GM04504 (cell line): ENCODE measurements around the gene MLEC.
A peak's percentile ranks its signal among the peaks of the same experiment; 100 is the strongest.

Experiments
- DNase-seq: peaks from one replicate; pipeline ENCODE4 v3.0.0-alpha.2; 2012; ENCODE audit warnings: low read depth

The MLEC gene, protein sequence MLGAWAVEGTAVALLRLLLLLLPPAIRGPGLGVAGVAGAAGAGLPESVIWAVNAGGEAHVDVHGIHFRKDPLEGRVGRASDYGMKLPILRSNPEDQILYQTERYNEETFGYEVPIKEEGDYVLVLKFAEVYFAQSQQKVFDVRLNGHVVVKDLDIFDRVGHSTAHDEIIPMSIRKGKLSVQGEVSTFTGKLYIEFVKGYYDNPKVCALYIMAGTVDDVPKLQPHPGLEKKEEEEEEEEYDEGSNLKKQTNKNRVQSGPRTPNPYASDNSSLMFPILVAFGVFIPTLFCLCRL

DNA sequence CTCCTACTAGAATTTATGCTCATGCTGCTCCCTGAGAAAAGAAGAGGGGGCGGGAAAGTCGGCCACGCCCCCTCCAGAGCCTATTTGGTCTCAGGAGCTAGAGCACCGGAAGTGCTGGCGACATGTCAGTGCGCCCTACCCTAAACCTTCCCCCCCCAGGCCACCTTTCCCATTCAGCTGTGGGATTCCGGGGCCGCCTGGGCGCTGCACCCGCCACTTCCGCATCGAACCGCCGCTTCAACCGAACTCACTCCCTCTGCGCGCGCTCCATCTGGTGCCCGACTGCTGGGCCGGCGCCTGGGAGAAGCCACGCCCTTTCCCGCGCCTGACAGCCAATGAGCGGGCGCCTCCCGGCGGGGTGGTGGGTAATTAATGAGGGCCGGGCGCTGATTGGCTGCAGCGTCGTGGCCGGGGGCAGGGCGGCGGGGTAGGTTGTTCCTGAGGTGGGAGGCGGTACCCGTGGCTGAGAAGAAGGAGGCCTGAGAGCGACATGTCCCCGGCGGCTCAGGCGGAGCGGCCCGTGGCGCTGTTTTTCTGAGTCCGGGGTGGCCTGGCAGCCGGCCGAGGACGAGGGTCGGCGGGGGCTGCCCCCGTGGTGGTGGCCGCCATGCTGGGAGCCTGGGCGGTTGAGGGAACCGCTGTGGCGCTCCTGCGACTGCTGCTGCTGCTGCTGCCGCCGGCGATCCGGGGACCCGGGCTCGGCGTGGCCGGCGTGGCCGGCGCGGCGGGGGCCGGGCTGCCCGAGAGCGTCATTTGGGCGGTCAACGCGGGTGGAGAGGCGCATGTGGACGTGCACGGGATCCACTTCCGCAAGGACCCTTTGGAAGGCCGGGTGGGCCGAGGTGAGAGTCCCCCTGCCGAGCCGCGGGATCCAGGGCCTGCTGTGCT lies at the start of gene MLEC:
Gene MLEC, plus strand, starts transcription at position 460 of the 888 bp plus-strand sequence. Its CDS starts 148 bp downstream, at position 608.
- peak; percentile 93 for DNase-seq

DNA sequence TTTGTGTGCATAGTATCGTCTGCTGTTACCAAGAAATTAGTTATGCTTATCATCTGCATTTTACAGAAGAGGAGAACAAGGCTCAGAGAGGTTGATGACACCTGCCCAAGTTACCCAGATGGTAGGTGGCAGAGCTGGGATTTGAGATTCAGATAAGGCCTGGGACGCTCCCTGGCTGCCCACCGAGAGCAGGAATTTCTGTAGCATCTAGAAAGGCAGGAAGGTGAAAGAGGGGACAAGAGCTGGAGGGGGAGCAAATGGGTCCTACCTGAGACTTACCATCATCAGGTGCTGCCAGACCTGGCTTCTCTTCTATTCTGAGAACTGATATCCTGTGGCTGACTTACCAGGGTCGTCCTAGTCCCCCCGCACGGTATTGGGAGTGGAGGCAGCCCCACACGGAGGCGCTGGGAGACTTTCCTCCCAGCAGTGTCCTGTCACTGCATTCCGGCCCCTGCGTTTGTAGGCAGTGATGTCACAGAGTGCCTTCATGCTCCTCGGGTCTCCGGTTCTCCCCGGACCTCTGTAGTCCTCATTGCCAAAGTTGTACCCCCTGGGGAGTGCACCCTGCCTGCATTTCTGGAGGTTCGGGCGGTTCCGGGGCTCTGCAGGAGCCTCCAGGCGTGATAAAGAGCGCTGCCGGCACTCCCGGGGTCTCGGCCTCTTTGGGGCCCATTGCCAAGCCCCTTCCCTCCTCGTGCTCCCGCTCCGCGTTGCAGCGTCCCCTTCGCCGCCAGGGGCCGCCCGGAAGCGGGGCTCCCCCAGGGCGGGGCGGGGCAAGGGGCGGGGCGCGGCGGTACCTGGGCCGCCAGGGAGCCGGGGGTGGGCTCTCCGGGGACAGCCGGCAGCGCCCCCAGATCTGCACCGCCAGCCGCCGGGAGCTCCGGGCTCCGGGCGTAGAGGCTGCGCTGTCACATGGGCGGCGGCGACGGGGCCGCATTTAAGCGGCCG lies 46.9 kb upstream of the MLEC start, which contains the start of gene CABP1:
Gene CABP1, plus strand, starts transcription at position 856 of the 951 bp plus-strand sequence. Its CDS starts 60 bp downstream, at position 916.
- DNase-seq: no peak

- peak; percentile 14 for DNase-seq
These were observed 45.8 kb upstream of the MLEC start for GRCh38 chr12:120640861-120641833.

GRCh38 chr12:120642121-120642520 lies 44.8 kb upstream of the MLEC start:
- no peak for DNase-seq

DNA sequence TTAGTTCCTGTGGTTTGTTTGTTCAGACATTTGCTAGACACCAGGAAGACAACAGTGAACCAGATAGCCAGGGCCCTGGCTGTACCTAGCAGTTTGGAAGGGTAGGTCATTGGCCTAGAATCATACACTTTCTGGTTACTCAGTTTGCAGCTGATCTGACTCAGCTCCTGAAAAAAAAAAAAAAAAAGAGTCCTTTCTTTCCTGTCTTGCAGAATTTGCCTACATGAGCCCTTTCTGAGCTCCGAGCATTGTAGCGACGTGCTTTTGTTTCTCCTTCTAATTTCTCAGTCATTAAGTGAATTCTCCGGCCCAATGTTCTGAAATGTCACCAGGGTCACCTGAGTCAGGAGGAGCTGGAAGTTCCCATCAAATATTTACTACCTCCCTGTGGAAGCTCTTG lies 44.1 kb upstream of the MLEC start:
- no peak for DNase-seq

DNA sequence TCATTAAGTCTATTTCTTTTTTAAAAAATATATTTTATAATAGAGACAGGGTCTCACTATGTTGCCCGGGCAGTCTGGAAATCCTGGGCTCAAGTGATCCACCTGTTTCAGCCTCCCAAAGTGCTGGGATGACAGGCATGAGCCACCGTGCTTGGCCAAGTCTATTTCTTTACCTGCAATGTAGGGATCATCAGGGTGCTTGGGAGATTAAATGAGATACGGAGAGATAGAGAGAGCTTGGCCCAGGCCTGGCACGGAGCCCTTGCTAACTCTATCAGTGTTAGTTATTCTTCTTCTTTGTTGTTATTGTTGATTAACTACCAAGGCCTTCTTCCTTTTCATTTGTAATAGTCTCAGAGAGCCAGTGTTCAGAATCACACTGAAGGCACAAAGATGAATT lies 43.4 kb upstream of the MLEC start:
- DNase-seq: no peak

- no peak for DNase-seq
These were observed 40.9 kb upstream of the MLEC start for GRCh38 chr12:120646044-120646443.

- no peak for DNase-seq
These were observed 39.6 kb upstream of the MLEC start for GRCh38 chr12:120647375-120647755.

DNA sequence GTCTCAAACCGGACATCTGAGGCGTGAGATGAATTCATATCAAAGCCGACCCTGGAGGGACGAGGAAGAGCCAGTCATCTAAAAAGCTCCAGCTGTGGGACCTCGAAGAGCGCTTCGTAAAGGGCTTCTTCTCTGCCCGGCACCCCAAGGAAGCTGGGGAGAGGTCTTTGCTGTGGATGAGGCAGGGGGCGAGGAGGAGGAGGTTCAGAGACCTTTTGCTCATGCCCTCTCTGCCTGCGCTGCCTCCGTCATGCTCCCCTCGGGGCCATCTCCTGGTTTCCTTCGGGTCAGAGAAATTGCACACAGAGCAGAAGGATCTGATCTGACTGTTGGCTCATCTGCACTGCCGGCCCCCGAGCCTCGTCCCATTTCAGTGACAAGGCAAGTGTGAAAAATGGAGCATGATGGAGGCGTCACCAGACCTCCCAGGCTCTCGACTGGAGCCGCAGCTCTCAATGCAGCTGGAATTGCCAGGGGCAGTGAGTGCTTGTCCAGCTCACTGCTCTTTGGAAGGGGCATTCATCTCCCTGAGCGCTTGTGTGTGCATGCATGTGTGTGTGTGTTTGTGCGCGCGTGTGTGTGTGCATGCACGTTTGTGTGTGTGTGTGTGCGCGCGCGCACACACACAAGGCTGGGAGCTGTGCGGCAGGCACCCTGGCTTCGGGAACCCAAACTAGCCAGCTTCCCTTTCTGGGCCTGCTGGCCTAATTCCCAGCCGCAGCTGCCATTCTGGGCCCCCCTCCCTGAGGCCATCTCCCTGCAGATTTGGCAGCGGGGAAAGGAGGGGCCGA lies 37.3 kb upstream of the MLEC start:
- no peak for DNase-seq

GRCh38 chr12:120650233-120650690 lies 36.7 kb upstream of the MLEC start:
- no peak for DNase-seq

DNA sequence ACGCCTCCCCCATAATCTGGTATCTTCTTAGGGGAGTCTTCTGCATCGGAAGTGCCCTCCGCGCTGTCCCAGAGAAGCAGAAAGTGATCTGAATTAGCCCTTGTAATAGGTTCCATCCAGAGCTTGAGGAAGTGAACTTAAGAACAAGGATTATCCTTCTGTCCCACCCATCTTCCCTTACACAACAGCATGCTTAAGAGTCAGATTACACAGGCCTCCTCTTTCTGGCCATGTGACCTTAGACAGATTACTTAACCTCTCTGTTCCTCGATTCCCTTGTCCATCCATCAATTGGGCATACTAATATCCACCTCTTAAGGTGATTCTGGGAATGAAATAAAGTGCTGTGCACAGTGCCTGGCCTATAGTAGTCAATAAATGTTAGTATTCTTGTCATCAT lies 35.1 kb upstream of the MLEC start:
- DNase-seq: no peak

DNA sequence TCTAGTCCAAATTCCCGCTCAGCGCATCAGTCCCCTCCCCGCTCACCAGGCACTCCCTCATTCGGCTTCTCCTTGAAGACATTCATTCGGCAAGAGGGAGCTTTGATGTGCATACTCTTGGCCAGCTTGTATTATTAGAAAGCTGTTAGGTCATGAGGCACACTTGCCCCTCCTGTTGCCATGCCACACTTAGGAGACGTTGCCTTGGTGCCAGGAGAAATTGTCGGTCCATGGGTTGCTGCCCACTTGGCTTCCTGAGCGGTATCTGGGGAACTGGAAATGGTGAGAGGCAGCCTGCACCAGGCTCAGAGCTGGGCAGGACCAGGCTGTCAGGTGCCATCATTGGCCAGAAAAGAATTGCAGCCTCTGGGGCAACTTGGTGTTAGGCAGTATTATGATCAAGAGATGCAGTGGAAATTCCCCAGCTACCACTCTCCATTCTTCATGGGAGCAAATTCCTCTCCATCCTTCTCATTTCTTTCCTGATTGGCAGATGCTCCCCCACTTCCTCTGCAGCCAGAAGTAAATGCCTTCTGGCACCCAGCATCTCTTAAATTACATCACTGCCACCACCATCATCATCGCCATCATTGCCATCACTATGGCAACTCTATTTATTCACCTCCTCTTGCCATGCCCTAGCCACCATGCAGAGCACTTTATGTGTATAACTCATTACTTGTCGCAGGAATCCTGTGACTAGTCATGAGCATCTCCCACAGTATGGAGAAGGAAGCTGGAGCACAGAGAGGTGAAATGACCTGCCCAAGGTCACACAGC lies 34.1 kb upstream of the MLEC start:
- DNase-seq: no peak

DNA sequence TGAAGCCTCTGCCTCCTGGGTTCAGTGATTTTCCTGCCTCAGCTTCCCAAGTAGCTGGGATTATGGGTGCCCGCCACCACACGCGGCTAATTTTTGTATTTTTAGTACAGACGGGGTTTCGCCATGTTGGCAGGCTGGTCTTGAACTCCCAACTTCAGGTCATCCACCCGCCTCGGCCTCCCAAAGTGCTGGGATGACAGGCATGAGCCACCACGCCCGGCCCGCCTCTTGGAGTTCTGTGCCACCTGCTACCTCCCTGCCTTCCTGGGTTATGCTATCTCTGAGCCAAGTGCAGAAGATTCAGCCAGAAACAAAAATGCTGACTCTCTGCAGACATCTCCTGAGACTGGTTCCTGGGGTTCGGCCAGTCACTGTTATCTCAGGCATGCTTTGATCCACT lies 33.3 kb upstream of the MLEC start:
- DNase-seq: no peak

GRCh38 chr12:120654656-120655055 lies 32.3 kb upstream of the MLEC start:
- DNase-seq: no peak

- no peak for DNase-seq
These were observed 30.9 kb upstream of the MLEC start for GRCh38 chr12:120656008-120656407.

- no peak for DNase-seq
These were observed 28.4 kb upstream of the MLEC start for GRCh38 chr12:120658286-120659150.

- no peak for DNase-seq
These were observed 27.8 kb upstream of the MLEC start for GRCh38 chr12:120659151-120659525.

DNA sequence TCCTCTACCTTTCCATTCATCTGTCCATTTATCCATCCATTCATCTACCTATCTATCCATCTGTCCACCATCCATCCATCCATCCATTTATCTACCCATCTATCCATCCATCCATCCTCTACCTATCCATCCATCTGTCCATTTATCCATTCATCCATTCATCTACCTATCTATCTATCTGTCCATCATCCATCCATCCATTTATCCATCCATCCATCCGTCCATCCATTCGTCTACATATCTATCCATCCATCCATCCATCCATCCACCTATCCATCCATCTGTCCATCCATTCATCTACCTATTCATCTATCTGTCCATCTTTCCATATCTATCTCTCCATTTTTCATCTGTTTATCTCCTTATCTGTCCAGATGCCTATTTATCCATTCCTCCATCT lies 25.5 kb upstream of the MLEC start:
- DNase-seq: no peak
